Endometrium (tissue), 2 donors: ENCODE data around the gene LEKR1.
"Not testable (repeated sequence)": the region's sequence is repeated elsewhere in the genome, so short reads cannot be mapped to it uniquely, and the experiment has no call there.

ENCODE experiments used
- FAIRE-seq: peaks from 2 replicates; lab custom pipeline; 2012; peaks lifted over from hg19 to GRCh38; lab: Jason Lieb, UNC
- donor health status: control.
- donor health status: control.

LEKR1 gene

GRCh38 chr3:156806698-156807097 is 19.5 kb upstream of the LEKR1 start:
- no peak for FAIRE-seq

DNA sequence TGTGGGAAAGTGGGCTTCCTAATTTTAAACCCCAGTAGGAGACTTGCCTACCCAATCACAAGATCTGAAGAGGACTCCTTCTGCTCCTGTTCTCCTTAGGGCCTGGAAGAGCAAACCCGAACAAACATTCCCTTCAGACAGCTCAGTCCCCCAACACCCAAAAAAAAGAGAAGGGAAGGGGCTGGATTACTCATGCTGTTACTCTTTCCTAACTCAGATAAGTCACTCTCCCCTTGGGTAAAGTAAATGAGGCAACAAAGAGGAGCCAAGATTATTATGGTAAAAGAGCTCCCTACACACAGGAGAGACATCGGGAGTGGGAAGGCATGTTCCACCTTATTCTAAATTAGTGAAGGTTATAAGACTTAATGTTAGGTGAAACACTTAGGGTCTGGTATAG is 18.1 kb upstream of the LEKR1 start:
- no peak for FAIRE-seq

- FAIRE-seq = no peak
These were observed 14.9 kb upstream of the LEKR1 start for GRCh38 chr3:156811089-156811862.

- no peak for FAIRE-seq
These were observed 13.4 kb upstream of the LEKR1 start for GRCh38 chr3:156812521-156813335.

DNA sequence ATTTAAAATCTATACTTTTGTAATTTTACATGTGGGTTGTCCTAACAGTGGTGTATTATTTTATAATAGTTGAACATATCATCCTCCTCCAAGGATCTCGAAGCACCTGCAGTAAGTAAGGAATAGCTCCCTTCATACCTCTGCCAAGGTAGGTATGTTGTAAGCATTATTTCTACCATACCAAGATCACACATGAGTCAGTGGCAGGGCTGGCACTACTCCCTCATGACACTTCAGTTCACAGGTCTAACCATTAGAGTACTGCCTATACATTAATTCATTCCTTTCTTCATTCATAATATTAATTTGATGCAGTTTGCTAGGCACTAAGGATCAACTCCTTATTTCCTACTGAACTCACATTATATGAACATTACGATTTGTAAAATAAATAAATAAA is 11.9 kb upstream of the LEKR1 start:
- no peak for FAIRE-seq

GRCh38 chr3:156816091-156816793 is 9.9 kb upstream of the LEKR1 start:
- FAIRE-seq = no peak

GRCh38 chr3:156816794-156817645 is 9.1 kb upstream of the LEKR1 start:
- no peak for FAIRE-seq

DNA sequence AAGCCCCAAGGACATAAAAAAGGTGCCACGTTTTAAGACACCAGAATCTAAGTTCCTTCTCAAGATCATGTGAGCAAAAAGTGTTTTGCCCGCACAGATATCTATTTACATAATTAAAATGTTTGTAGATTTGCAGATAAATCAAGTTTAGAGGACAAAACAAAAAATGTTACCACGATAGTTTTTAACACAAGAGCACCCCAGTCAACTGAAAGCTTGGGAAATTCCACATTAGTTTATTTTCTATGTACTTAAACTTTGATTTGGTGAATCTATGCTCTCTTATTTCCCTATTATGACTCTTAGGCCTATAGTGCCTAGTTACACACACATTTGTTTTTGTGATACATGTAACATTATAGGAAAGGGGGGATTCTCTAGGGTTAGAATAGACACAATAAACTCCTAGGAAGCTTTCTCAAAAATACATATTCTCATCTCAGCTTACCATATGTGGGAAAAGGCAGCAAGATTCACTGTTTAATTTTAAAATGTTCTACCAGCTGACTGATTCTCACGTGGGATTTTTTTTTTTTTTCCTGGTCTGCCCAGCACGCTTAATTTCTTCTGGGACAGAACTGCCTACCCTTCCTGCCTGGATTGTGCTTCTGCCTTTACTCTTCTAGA is 8.4 kb upstream of the LEKR1 start:
- FAIRE-seq = no peak

DNA sequence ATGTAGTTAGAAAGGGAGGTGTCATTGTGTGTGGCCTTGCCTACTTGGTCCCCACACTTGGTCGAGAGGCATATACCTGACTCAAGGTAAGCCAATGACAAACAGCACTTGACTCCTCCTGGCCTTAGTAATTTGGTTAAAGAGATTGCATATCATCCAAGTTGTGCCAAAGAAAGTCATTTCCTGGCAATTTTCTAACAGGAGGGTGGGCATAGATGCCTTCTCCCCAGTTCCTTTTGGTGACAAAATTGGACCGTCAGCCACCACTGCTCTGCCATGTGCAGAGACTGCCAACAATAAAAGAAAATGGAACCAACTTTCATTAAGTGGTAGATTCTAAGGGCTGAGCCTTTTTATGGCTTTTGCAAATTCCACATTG is 7.9 kb upstream of the LEKR1 start:
- FAIRE-seq = no peak

DNA sequence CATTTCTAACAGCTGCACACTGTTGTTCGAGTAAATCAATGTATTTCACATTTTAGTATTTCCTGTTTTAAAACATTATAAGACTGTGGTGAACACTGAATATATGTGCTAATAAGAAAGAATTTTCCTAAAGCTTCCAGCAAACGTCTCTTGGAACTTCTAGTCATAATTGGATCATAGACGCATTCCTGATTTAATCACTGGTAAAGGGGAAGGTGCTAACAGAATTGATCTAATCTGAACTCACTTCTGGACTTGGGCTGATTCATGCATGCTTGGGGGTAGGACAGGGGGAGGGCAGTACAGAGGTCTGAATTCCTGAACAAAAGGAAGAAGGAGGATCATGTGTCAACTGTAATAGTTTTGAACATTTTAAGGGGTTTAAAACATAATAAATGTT is 7.3 kb upstream of the LEKR1 start:
- no peak for FAIRE-seq

DNA sequence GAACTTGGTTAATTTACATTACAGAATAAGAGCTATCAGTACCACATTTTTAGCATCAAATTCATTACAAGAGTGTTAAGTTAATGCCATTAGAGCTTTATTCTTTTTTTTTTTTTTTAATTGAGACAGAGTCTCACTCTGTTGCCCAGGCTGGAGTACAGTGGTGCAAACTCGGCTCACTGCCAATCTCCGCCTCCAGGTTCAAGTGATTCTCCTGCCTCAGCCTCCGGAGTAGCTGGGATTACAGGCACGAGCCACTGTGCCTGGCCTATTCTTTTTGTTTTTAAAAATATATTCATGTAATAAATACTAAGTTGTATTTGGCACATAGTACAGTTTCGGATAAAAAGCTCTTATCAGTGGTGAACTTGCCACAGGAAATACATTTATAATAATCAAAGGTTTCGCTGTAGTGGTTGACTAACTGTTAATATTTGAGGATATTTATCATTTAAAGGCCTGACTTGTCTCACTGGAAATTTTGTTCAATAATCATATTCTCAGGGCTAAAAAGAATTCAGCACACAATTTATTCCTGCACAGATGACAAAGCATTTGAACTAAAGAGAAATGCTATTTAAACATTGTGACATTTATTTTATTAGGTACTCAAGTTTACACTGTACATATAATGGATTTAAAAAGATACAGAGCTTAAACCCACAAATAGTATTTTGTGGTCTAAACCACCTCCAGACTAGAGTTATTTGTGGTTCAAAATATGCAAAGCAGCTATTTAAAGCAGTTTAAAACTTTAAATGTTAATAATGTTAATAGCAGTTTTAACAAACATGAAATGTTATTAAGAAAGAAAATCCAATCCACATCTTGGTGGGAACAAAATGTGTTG is 6.1 kb upstream of the LEKR1 start:
- no peak for FAIRE-seq

DNA sequence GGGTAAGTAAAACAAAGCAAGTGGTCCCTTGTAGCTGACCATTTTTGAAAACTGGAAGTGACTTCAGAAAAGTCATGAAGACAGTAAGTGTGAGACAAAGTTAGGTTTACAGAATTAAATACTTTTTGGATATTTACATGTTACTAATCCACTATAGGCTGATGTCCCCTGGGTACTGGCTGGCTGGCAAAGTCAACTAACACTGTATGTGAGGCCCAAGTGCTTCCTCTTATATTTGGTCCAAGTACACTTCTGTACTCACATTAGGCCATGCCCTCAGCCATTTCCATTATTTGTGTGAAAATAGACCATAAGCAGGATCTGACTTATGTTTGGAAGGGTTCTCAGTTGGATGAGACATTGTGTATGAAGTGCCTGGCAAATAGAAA is 5.5 kb upstream of the LEKR1 start:
- FAIRE-seq = no peak

- FAIRE-seq = not testable (repeated sequence)
These were observed 3.4 kb upstream of the LEKR1 start for GRCh38 chr3:156822626-156823260.

GRCh38 chr3:156825795-156826143 is 384 bp upstream of the LEKR1 start:
- FAIRE-seq = no peak

DNA sequence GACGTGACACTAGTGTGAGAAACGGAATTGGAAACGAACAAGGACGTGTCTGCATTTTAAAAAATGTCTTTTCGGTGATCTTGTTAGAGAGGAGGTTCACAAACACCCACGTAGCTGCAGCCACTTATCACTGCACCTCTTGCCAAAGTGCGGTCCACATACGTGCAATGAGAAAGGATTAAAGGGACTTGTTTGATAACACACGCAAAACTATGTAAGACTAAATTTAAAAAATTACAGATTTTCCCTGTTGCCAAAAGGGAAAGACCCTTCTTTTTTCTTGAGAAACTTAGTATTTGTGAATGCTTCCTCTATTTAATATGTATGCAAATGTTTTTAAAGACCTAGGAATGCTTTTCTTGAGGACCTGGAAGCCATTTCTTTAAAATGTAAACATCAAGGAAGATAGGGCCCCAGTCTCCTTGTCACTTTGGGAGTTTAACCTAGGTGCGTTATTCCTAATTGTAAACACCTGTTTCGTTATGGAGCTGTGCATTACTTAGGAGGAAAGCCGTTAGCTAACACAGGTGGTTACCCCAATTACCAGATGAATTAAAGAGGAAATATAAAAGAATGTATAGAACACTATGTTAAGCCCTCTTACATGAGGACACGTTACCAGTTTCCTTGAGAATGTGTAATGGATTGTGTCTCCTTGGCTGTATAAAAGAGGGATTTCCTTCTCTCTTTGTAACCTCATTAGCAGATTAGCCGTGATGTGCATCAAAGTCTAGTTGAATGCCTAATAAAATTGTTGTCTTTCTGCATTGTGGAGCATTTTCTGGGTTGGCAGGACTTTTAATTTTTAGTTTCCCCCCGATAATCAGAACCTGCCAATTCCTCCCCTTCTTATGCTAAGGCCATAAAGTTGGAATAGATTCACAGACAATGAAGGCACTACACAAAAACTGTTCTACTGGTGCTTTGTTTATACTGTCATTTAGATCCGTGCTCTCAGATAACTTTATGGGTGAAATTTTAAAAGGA is 1.0 kb downstream of the LEKR1 start:
- FAIRE-seq = no peak

DNA sequence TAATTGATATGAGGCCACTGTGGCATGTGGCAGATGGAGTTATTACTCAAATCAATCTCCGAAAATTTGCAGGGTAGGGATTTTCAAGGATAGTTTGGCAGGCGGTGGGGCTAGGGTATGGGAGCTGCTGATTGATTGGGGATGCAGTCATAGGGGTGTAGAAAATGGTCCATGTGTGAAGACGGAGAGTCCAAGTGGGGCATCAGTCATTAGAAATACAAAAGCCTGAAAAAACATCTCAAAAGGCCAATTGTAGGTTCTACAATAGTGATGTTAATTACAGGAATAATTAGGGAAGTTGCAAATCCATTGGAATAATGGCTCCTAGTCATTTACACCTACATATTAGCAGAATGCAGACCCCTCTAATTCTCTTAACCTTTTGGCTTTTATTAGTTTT is 4.9 kb downstream of the LEKR1 start:
- no peak for FAIRE-seq

DNA sequence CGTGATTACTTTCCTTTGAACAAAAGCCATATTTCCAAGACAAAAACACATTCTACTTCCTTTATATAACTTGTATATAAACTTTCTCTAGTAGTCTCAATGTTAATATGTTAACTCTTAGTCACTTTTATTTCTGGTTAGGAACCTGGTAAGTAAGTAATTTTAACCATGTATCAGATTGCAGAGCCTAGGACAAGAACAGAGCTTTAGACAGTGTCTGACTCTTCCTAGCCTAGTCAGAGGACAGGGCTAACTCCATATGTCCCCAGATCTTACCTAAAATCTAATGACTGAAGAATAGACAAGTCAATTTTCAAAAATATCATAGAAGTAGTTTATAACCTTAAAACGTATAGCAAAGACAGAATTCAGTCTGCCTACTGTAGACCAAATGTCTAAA is 8.3 kb downstream of the LEKR1 start:
- FAIRE-seq = no peak

- FAIRE-seq = no peak
These were observed 8.9 kb downstream of the LEKR1 start for GRCh38 chr3:156834962-156835535.

- FAIRE-seq = no peak
These were observed 10.5 kb downstream of the LEKR1 start for GRCh38 chr3:156836701-156837100.
